Testis (tissue), 3 donors: ENCODE results near the gene TECPR2. TPM values are rescaled to one million over a fixed set of nuclear protein-coding genes. Genes with fewer than 3 reads are reported as not detected.

Experiments
- DNase-seq: peaks from one replicate; pipeline ENCODE4 v3.0.0-alpha.2; 2019
- H3K27ac ChIP-seq, 2 donors: fragments of 200-600 bp; sonication (generic); one replicate each; pipeline ENCODE4 v1.5.1; 2019
- H3K27me3 ChIP-seq: fragments of 200-600 bp; sonication (generic); one replicate; pipeline ENCODE4 v1.5.1; 2019
- H3K36me3 ChIP-seq: fragments of 200-600 bp; sonication (generic); one replicate; pipeline ENCODE4 v1.5.1; 2017; ENCODE audit warnings: low read depth; ENCODE audit errors: missing control alignments
- H3K4me1 ChIP-seq: fragments of 200-600 bp; sonication (generic); one replicate; pipeline ENCODE4 v1.5.1; 2019
- H3K4me3 ChIP-seq, 2 donors: fragments of 200-600 bp; sonication (generic); one replicate each; pipeline ENCODE4 v1.5.1; 2017 to 2019
- H3K9me3 ChIP-seq: fragments of 200-600 bp; sonication (generic); one replicate; pipeline ENCODE4 v1.5.1; 2017
- CTCF ChIP-seq, 3 experiments: fragments of 450-650 bp in 2 of 3; fragments of 200-600 bp in 1 of 3; sonication (generic) in 1 of 3; IDR thresholded peaks; one replicate each; pipeline ENCODE4 v1.5.1; 2016 to 2019; ENCODE audit warnings: antibody characterized with exemption in 3 of 3, mild to moderate bottlenecking in 2 of 3, moderate library complexity in 1 of 3
- POLR2A ChIP-seq: fragments of 450-650 bp; IDR thresholded peaks from one replicate; pipeline ENCODE4 v1.6.1; 2017; ENCODE audit warnings: antibody characterized with exemption, mild to moderate bottlenecking, moderate library complexity
- WGBS, 2 donors: methylation state at CpG; one replicate each; pipeline ENCODE4 v1.1.5; 2018; 5-methylcytosine and 5-hydroxymethylcytosine counted together
- intact Hi-C: fragments of 100-400 bp; cut with DNase I; formaldehyde crosslinking; loops from one replicate; pipeline ENCODE4 v1.15.1; 2023; ENCODE audit warnings: low total_unique reads
- polyA plus RNA-seq: library from polyadenylated mRNA; stranded (reverse); fragments of 350-450 nt; fragmentation: Illumina TruSeq; extraction: RNeasy Lipid Tissue Mini Kit (QIAGEN cat#74804); gene quantifications from one replicate; pipeline ENCODE4 v1.2.3, GENCODE V29; 2014; ENCODE audit warnings: low read depth, low replicate concordance; ENCODE audit not compliant: insufficient read depth
- total RNA-seq, 2 donors: library from RNA; depleted of rRNA; stranded (reverse); fragments of >200 nt; gene quantifications; one replicate each; pipeline ENCODE4 v1.2.3, GENCODE V29; 2016

Gene TECPR2
- total and polyA plus RNA-seq, 3 donors from 2014 or later: 43.4 to 65.9 (median 43.6) TPM

DNA sequence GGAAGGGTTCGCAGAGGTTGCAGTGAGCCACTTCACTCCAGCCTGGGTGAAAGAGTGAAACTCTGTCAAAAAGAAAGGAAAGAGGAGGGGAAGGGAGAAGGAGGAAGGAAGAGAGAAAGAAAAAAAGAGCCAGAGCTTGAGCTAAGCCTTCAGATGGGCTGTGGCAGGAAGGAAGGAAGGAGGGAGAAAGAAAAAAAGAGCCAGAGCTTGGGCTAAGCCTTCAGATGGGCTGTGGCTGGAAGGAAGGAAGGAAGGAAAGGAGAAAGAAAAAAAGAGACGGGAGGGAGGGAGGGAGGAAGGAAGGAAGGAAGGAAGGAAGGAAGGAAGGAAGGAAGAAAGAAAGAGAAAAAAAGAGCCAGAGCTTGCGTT, 160.4 kb downstream of the TECPR2 start:
- no peaks in the 10 kb centered on the region for H3K27me3 ChIP-seq
- no peak for TF ChIP-seq CTCF (IDR thresholded peaks at IDR 0.05)
- TF ChIP-seq POLR2A: no peak
- intact Hi-C loops: no loop called here
- H3K36me3 ChIP-seq: no peaks in the 10 kb centered on the region
- no peak for DNase-seq
- H3K4me3 ChIP-seq: no peak overlapping the region
- peaks cover 5% of the 10 kb centered on the region for H3K4me1 ChIP-seq
- 44 to 45% methylated on average over 3 of the region's 3 CpGs for WGBS, 2 donors
- H3K9me3 ChIP-seq: no peaks in the 10 kb centered on the region
- H3K27ac ChIP-seq: peak overlapping the region; percentile 44 to 74

DNA sequence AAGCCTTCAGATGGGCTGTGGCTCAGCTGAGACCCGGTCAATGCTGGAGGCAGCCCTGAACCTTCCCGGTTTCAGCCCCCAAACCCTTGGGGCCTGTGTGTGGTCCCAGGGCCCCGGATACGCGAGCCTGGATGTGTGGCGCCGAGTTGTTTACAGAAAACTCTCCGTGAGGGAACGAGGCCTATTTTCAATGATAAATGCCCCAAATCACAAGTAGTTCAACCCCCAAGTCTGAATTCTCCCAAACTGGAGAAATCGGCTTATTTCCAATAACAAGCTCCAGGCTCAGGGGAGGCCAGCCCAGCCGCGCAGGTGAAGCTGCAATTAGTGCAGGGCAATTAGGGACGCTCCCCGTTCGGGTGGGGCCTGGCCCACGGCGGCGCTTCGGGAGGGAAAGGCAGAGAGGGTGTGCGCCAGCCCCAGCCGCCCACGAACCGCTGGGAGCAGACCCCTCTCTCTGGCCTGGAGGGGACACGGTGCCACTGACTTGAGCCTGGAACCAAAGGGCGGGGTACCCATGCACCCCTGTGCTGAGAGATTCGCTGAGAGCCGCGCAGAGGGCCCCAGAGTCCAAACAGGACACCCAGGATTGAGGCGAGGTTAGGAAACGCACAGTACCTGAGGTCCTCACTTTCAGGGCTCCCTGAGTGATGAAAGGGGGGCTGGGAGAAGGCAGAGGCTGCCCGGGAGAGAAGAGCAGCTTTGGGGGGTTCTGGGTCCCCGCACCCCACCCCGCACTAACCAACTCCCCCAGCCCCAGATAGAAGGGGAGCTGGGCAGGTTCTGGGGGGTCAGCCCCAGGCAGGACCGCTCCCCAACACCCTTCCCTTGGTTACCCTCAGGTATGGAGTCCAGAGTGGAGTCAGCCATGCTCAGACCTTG, 161.1 kb downstream of the TECPR2 start:
- Histone ChIP-seq H3K36me3 (no peaks in the 10 kb centered on the region), H3K27me3 (no peaks in the 10 kb centered on the region), H3K27ac (peak overlapping the region; percentile 44 to 74), H3K4me1 (peaks cover 5% of the 10 kb centered on the region), H3K9me3 (no peaks in the 10 kb centered on the region), H3K4me3 (peak overlapping the region in 1 of 2 donors; percentile 64)
- intact Hi-C loops: no loop called here
- no peak for TF ChIP-seq POLR2A
- no peak for TF ChIP-seq CTCF (IDR thresholded peaks at IDR 0.05)
- 38 to 40% methylated on average over 22 to 34 of the region's 34 CpGs for WGBS, 2 donors
- no peak for DNase-seq

- TF ChIP-seq POLR2A (no peak), CTCF (IDR thresholded peaks at IDR 0.05) (peak; percentile 99 to 100 (median 99))
- intact Hi-C loops: no loop called here
- 0% methylated on average over 8 to 32 of the region's 32 CpGs for WGBS, 2 donors
Observed at GRCh38 chr14:102524451-102525218, 161.9 kb downstream of the TECPR2 start.

DNA sequence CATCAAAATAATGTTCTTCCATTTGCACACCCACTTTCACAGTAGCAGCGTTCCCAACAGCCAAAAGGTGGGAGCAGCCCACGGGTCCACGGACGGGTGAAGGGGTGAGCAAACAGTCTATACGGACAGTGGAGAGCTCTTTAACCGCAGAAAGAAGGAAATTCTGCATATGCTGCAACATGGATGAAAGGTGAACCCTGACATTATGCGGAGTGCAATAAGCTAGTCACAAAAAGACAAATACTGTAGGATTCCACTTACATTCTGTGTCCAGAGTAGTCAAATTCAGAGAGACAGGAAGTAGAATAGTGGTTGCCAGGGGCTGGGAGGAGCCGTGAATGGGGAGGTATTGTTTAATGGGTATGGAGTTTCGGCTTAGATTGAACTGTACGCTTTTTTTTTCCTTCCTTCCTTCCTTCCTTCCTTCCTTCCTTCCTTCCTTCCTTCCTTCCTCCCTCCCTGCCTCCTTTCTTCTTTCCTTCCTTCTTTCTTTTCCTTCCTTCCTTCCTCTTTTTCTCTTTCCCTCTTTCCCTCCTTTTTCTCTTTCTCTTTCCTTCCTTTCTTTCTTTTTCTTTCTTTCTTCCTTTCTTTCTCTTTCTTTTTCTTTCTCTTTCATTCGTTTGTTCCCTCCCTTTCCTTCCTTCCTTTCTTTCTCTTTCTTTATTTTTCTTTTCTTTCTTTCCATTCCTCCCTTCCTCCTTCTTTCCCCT, 162.6 kb downstream of the TECPR2 start:
- H3K9me3 ChIP-seq: no peaks in the 10 kb centered on the region
- DNase-seq: peak; percentile 58
- no peaks in the 10 kb centered on the region for H3K36me3 ChIP-seq
- peak overlapping the region; percentile 40 to 80 for H3K27ac ChIP-seq
- no peaks in the 10 kb centered on the region for H3K27me3 ChIP-seq
- 2% methylated on average over 11 of the region's 11 CpGs for WGBS, 2 donors
- TF ChIP-seq CTCF (IDR thresholded peaks at IDR 0.05) (no peak), POLR2A (no peak)
- peak overlapping the region; percentile 59 to 64 for H3K4me3 ChIP-seq
- intact Hi-C loops: no loop called here
- H3K4me1 ChIP-seq: peaks cover 5% of the 10 kb centered on the region

More at GRCh38 chr14:102524451-102525218, 161.9 kb downstream of the TECPR2 start:
- no peaks in the 10 kb centered on the region for H3K9me3 ChIP-seq
- peak overlapping the region; percentile 74 to 80 for H3K27ac ChIP-seq
- H3K4me1 ChIP-seq: peaks cover 5% of the 10 kb centered on the region
- H3K4me3 ChIP-seq: peak overlapping the region; percentile 59 to 64
- no peaks in the 10 kb centered on the region for H3K36me3 ChIP-seq
- H3K27me3 ChIP-seq: no peaks in the 10 kb centered on the region
- peak; percentile 99 for DNase-seq
